Anterior cingulate cortex (tissue), 58 donors: ENCODE measurements around the gene NHS.
A peak's percentile ranks its signal among the peaks of the same experiment; 100 is the strongest.
"Not testable (repeated sequence)": the region's sequence is repeated elsewhere in the genome, so short reads cannot be mapped to it uniquely, and the experiment has no call there.

Source experiments
- DNase-seq, 58 donors: peaks; one replicate each; lab custom pipeline; 2025; lab: John Stamatoyannopoulos, UW

The NHS gene

GRCh38 chrX:17537723-17538243 is 162.8 kb downstream of the NHS start:
- DNase-seq, result no peak

- peak in 12 of 58 donors; percentile 0 to 11 (median 3) for DNase-seq
These were observed 167.1 kb downstream of the NHS start for GRCh38 chrX:17542123-17542522.

GRCh38 chrX:17544821-17545220 is 169.8 kb downstream of the NHS start:
- no peak for DNase-seq

GRCh38 chrX:17546356-17546755 is 171.4 kb downstream of the NHS start:
- DNase-seq, result no peak

- DNase-seq, result no peak
These were observed 172.7 kb downstream of the NHS start for GRCh38 chrX:17547658-17548057.

- peak in 9 of 58 donors; percentile 0 to 27 (median 2) for DNase-seq
These were observed 174.2 kb downstream of the NHS start for GRCh38 chrX:17549107-17549651.

GRCh38 chrX:17550011-17550410 is 175.0 kb downstream of the NHS start:
- DNase-seq, result no peak

- no peak for DNase-seq
These were observed 177.1 kb downstream of the NHS start for GRCh38 chrX:17552044-17552650.

GRCh38 chrX:17553469-17553868 is 178.5 kb downstream of the NHS start:
- no peak for DNase-seq

GRCh38 chrX:17553961-17554482 is 179.0 kb downstream of the NHS start:
- no peak for DNase-seq

- no peak for DNase-seq
These were observed 179.9 kb downstream of the NHS start for GRCh38 chrX:17554914-17555313.

- DNase-seq, result no peak
These were observed 180.8 kb downstream of the NHS start for GRCh38 chrX:17555846-17556245.

GRCh38 chrX:17559728-17560379 is 184.9 kb downstream of the NHS start:
- DNase-seq, result no peak

- no peak for DNase-seq
These were observed 185.4 kb downstream of the NHS start for GRCh38 chrX:17560385-17560784.

GRCh38 chrX:17563076-17563475 is 188.1 kb downstream of the NHS start:
- DNase-seq, result no peak

- no peak for DNase-seq
These were observed 188.5 kb downstream of the NHS start for GRCh38 chrX:17563515-17563914.

GRCh38 chrX:17564689-17565409 is 189.8 kb downstream of the NHS start:
- DNase-seq, result no peak

GRCh38 chrX:17566740-17567139 is 191.7 kb downstream of the NHS start:
- no peak for DNase-seq

GRCh38 chrX:17567187-17567586 is 192.2 kb downstream of the NHS start:
- DNase-seq, result no peak

- DNase-seq, result no peak
These were observed 192.8 kb downstream of the NHS start for GRCh38 chrX:17567821-17568220.

- not testable (repeated sequence) for DNase-seq
These were observed 193.8 kb downstream of the NHS start for GRCh38 chrX:17568804-17569203.
